Spleen (tissue), 11 donors: ENCODE measurements around the gene SNX9. TPM values are rescaled to one million over a fixed set of nuclear protein-coding genes. Genes with fewer than 3 reads are reported as not detected.
A peak's percentile ranks its signal among the peaks of the same experiment; 100 is the strongest.
"Not testable (repeated sequence)": the region's sequence is repeated elsewhere in the genome, so short reads cannot be mapped to it uniquely, and the experiment has no call there.

Source experiments
- DNase-seq: peaks from one replicate; pipeline ENCODE4 v3.0.0-alpha.2; 2020
- H3K27ac ChIP-seq, 8 donors: fragments of 200-600 bp; sonication (generic) in 7 of 8; 1 replicate in 4 of 8; 2 replicates in 4 of 8; pipeline versions ENCODE4 v1.5.0 to v1.8.0; 2016 to 2021; ENCODE audit warnings: inconsistent platforms in 4 of 8, mild to moderate bottlenecking in 4 of 8, moderate library complexity in 1 of 8
- H3K27me3 ChIP-seq, 7 donors: fragments of 200-600 bp; sonication (generic) in 6 of 7; replicated peaks in 1 of 7; 1 replicate in 4 of 7; 2 replicates in 3 of 7; pipeline versions ENCODE4 v1.5.0 to v1.8.0; 2016 to 2021; ENCODE audit warnings: inconsistent platforms in 3 of 7, mild to moderate bottlenecking in 1 of 7
- H3K36me3 ChIP-seq, 6 donors: fragments of 200-600 bp; sonication (generic) in 5 of 6; 1 replicate in 4 of 6; 2 replicates in 2 of 6; pipeline versions ENCODE4 v1.5.0 to v1.8.0; 2016 to 2021; ENCODE audit warnings: inconsistent platforms in 2 of 6
- H3K4me1 ChIP-seq, 6 donors: fragments of 200-600 bp; sonication (generic) in 5 of 6; 1 replicate in 3 of 6; 2 replicates in 3 of 6; pipeline versions ENCODE4 v1.5.0 to v1.8.0; 2016 to 2021; ENCODE audit warnings: inconsistent platforms in 3 of 6
- H3K4me3 ChIP-seq, 8 donors: fragments of 200-600 bp; sonication (generic) in 7 of 8; 1 replicate in 4 of 8; 2 replicates in 4 of 8; pipeline versions ENCODE4 v1.5.0 to v1.8.0; 2016 to 2021; ENCODE audit warnings: inconsistent platforms in 4 of 8, mild to moderate bottlenecking in 4 of 8, moderate library complexity in 2 of 8
- H3K9me3 ChIP-seq, 8 donors: fragments of 200-600 bp; sonication (generic) in 7 of 8; 1 replicate in 4 of 8; 2 replicates in 4 of 8; pipeline versions ENCODE4 v1.5.0 to v1.8.0; 2016 to 2021; ENCODE audit warnings: inconsistent platforms in 4 of 8
- CTCF ChIP-seq, 11 experiments: fragments of 200-600 bp in 7 of 11; fragments of 450-650 bp in 4 of 11; sonication (generic) in 4 of 11; IDR thresholded peaks in 8 of 11; conservative IDR thresholded peaks in 3 of 11; 1 replicate in 7 of 11; 2 replicates in 4 of 11; pipeline versions ENCODE4 v1.4.0 to v1.8.0; 2016 to 2021; ENCODE audit warnings: antibody characterized with exemption in 11 of 11, inconsistent platforms in 4 of 11, mild to moderate bottlenecking in 1 of 11
- POLR2A ChIP-seq, 3 donors: fragments of 450-650 bp; IDR thresholded peaks; one replicate each; pipeline ENCODE4 v1.5.1; 2017; ENCODE audit warnings: antibody characterized with exemption in 3 of 3, mild to moderate bottlenecking in 1 of 3
- POLR2AphosphoS5 ChIP-seq, 3 donors: sonication (generic); formaldehyde crosslinking; IDR thresholded peaks; one replicate each; pipeline ENCODE4 v1.5.1; 2017; ENCODE audit warnings: antibody characterized with exemption in 3 of 3
- WGBS, 5 donors: extraction: QIAGEN DNeasy Blood & Tissue Kit in 3 of 5; methylation state at CpG; one replicate each; pipeline versions ENCODE4 v1.1.5 to v1.1.7; 2013 to 2018; 5-methylcytosine and 5-hydroxymethylcytosine counted together
- intact Hi-C: fragments of 100-400 bp; cut with DNase I; formaldehyde crosslinking; loops from one replicate; pipeline ENCODE4 v1.15.0; 2023; ENCODE audit warnings: low total_unique reads
- polyA plus RNA-seq, 3 donors: library from polyadenylated mRNA; stranded (reverse); fragments of 200-250 nt; gene quantifications; one replicate each; pipeline ENCODE4 v1.2.1, GENCODE V29; 2013
- total RNA-seq, 7 donors: library from RNA; depleted of rRNA in 3 of 7; stranded (reverse); fragments of >200 nt in 3 of 7; fragmentation: NEBNext Ultra II Directional in 4 of 7; extraction: Animal tissue kit (Norgen Biotek cat#: 25700) in 4 of 7; gene quantifications; one replicate each; pipeline versions ENCODE4 v1.1.0 to v1.2.1, GENCODE V29; 2016 to 2021
- donor health status: healthy with polysubstance abuse.
- donor health status: DM: no; HTN: no; CAD: no; lungs with moderate emphysema.
- donor health status: DM: no; HTN: no; CAD: no.
- donor health status: Bipolar disorder and iron deficiency.
- donor health status: healthy.
- donor health status: DM: no; HTN: no; CAD: no.
- donor health status: DM: yes; HTN: yes; CAD: no.

SNX9 gene
- total and polyA plus RNA-seq, 10 donors: 18.9 to 42.5 (median 31.8) TPM

GRCh38 chr6:157840261-157840660, 17.2 kb downstream of the SNX9 start:
- no peak for DNase-seq
- H3K27ac ChIP-seq: no peak overlapping the region
- no peaks in the 10 kb centered on the region for H3K27me3 ChIP-seq
- intact Hi-C loops: no loop called here
- H3K9me3 ChIP-seq: no peaks in the 10 kb centered on the region
- 73 to 94% (median 84%) methylated on average over 2 of the region's 2 CpGs for WGBS, 5 donors
- H3K4me1 ChIP-seq: peaks cover 11 to 72% (median 37%) of the 10 kb centered on the region in 6 donors
- H3K4me3 ChIP-seq: no peak overlapping the region
- no peaks in the 10 kb centered on the region for H3K36me3 ChIP-seq
- TF ChIP-seq CTCF (IDR thresholded peaks at IDR 0.05 in 8 of 11, conservative IDR thresholded peaks at IDR 0.05 in 3 of 11): no peak
- no peak for TF ChIP-seq POLR2A (IDR thresholded peaks at IDR 0.05)
- no peak for TF ChIP-seq POLR2AphosphoS5 (IDR thresholded peaks at IDR 0.05)

- TF ChIP-seq POLR2A (IDR thresholded peaks at IDR 0.05) (no peak), POLR2AphosphoS5 (IDR thresholded peaks at IDR 0.05) (no peak), CTCF (IDR thresholded peaks at IDR 0.05 in 8 of 11, conservative IDR thresholded peaks at IDR 0.05 in 3 of 11) (no peak)
- no peaks in the 10 kb centered on the region for H3K9me3 ChIP-seq
- intact Hi-C loops: no loop called here
- H3K4me1 ChIP-seq: peaks cover 11 to 77% (median 42%) of the 10 kb centered on the region in 6 donors
- H3K4me3 ChIP-seq: no peak overlapping the region
- no peaks in the 10 kb centered on the region for H3K36me3 ChIP-seq
- DNase-seq: no peak
- no peak overlapping the region for H3K27ac ChIP-seq
- no peaks in the 10 kb centered on the region for H3K27me3 ChIP-seq
- 69 to 78% (median 76%) methylated on average over 6 of the region's 6 CpGs for WGBS, 5 donors
Observed at GRCh38 chr6:157840776-157841175, 17.7 kb downstream of the SNX9 start.

GRCh38 chr6:157841211-157841840, 18.3 kb downstream of the SNX9 start:
- H3K9me3 ChIP-seq: no peaks in the 10 kb centered on the region
- intact Hi-C loops: no loop called here
- no peak overlapping the region for H3K4me3 ChIP-seq
- no peaks in the 10 kb centered on the region for H3K36me3 ChIP-seq
- H3K27ac ChIP-seq: no peak overlapping the region
- no peaks in the 10 kb centered on the region for H3K27me3 ChIP-seq
- no peak for DNase-seq
- peaks cover 11 to 83% (median 48%) of the 10 kb centered on the region in 6 donors for H3K4me1 ChIP-seq
- WGBS, 5 donors: 45 to 63% (median 52%) methylated on average over 2 of the region's 2 CpGs
- TF ChIP-seq POLR2AphosphoS5 (IDR thresholded peaks at IDR 0.05) (peak in 2 of 3 donors; percentile 27 to 53), POLR2A (IDR thresholded peaks at IDR 0.05) (no peak)

- peaks cover 11 to 92% (median 57%) of the 10 kb centered on the region in 6 donors for H3K4me1 ChIP-seq
- intact Hi-C loops: no loop called here
- WGBS, 5 donors: 95 to 98% (median 98%) methylated on average over 4 of the region's 4 CpGs
Observed at GRCh38 chr6:157842212-157842611, 19.2 kb downstream of the SNX9 start.

GRCh38 chr6:157844196-157844595, 21.1 kb downstream of the SNX9 start:
- H3K27me3 ChIP-seq, H3K27ac ChIP-seq, intact Hi-C loops, H3K36me3 ChIP-seq, DNase-seq, H3K4me3 ChIP-seq, H3K9me3 ChIP-seq: not testable (repeated sequence)
- 80 to 94% (median 90%) methylated on average over 3 of the region's 3 CpGs for WGBS, 5 donors
- H3K4me1 ChIP-seq: peaks cover 8 to 96% (median 64%) of the 10 kb centered on the region in 6 donors

More at GRCh38 chr6:157842212-157842611, 19.2 kb downstream of the SNX9 start:
- no peak overlapping the region for H3K27ac ChIP-seq
- H3K9me3 ChIP-seq: no peaks in the 10 kb centered on the region
- H3K27me3 ChIP-seq: no peaks in the 10 kb centered on the region
- no peak overlapping the region for H3K4me3 ChIP-seq
- H3K36me3 ChIP-seq: no peaks in the 10 kb centered on the region
- DNase-seq: no peak
- no peak for TF ChIP-seq POLR2AphosphoS5 (IDR thresholded peaks at IDR 0.05)
- TF ChIP-seq CTCF (IDR thresholded peaks at IDR 0.05 in 8 of 11, conservative IDR thresholded peaks at IDR 0.05 in 3 of 11): no peak
- no peak for TF ChIP-seq POLR2A (IDR thresholded peaks at IDR 0.05)
